ENCODE data around the gene POLR3F.
A peak's percentile ranks its signal among the peaks of the same experiment; 100 is the strongest.
"Not testable (repeated sequence)": the region's sequence is repeated elsewhere in the genome, so short reads cannot be mapped to it uniquely, and the experiment has no call there.

Gene POLR3F

DNA sequence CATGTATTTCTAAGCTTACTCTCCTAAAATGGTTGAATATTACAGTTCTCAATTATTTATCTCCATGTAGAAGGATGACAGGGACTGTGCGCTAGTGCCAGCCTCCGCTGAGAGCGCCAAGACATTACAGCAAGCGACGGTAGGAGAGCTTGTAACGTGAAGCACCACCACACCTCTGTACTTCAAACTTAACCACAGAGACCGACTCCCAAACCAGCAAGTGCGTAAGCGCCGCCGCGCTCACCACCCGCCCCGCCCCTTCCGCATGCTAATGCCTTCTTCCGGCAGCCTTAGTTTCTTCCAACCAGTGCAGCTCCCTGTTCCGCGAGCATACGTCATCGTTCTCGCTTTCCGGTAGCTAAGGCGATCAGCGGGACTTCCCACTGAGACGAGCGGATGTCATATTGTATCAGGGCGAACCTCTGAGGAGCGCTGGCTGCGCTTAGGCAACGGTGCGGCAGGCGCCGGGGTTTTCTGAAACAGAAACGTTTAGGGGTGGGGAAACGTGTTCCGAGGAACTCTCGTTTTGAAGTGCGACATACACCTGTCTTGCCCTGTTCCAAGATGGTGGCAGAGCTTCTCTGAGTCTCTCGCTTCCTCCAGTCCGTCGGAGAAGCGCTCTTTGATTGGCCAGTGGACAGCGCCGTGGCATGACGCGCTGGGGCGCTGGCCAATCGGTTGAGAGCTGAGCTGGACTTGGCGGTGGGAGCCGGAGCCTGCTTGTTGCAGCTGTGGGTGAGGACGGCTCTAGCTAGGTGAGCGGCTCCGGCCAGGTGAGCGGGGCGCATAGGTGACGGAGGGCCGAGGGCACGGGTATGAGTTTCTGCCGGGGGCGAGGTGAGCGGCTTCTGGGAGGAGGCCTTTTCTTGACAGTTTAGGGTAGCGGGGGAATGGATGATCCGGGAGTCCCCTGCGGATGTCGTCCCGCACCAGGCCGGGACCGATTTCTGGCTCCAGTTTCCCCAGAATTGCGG is 40.3 kb downstream of the POLR3F start, which contains the start of gene SEC23B:
TSS of gene SEC23B (plus strand) at position 723 of the 974 bp plus-strand sequence. CDS start 2,896 bp downstream, outside the sequence.
- DNase-seq, result peak; percentile 96

DNA sequence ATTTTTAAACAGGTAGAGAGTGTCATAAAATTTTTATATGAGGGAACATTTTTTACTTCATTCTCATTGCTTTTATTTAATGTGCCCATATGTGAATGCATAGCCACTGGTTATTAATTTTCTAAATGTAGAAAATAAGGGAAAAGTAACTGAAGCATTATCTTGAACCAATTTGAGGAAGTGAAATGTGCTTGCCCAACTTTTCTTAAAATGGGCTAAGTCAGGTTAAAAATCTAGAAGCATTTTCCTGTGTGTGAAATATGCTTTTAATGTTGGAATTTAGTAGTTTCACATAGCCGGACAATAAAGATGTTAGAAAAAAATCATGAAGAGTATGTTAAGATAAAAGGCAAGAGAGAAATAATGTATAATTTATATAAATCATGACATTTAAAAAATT is 44.4 kb downstream of the POLR3F start:
- no peak for DNase-seq

DNA sequence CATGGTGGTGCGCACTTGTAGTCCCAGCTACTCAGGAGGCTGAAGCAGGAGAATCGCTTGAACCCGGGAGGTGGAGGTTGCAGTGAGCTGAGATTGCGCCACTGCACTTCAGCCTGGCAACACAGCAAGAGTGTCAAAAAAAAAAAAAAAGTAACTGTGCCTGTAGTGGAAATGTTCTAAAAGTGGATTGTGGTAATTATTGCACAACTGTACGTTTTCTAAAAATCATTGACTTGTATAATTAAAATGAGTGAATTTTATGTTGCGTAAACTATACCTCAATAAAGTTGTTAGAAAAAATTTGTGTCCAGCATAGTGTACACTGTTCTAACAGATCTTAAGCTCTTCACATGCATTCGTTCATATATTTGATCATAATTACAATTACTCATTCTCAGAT is 46.0 kb downstream of the POLR3F start:
- DNase-seq, result no peak

DNA sequence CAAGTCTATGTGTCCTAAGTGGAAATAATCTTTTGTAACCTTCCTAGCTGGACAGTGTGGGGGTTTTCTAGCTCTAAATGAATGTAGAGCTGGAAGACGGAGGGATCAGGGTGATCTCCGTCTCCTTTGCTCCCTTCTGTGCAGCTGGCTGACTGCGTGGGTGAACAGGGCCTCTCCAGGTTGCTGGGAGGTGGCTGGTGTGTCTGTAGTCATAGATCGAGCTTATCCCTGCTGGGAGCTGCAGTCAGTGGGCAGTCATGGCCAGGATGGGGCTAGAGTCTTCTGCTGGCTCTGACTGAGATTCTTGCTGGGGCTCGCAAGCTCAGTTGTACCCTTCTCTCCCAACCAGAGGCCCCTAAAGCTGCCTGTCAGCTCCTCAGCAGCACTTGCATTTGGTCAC is 46.9 kb downstream of the POLR3F start:
- DNase-seq, result no peak

DNA sequence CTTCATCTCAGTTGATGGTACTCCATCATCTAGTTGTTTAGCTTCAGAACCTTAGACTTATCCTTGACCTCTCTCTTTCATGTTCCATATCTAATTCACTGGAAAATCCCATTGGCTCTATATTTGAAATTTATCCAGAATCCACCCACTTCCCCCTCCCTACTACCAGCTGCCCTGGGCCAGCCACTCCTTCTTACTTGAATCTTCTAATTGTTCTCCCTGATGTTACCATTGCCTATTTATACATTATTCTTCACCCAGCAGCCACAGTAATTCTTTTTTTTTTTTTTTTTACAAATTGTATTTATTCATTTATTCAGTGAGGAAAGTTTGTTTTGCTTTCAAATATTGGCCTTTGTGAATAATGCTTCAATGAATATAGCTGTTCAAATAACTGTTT is 48.8 kb downstream of the POLR3F start:
- DNase-seq, result no peak

DNA sequence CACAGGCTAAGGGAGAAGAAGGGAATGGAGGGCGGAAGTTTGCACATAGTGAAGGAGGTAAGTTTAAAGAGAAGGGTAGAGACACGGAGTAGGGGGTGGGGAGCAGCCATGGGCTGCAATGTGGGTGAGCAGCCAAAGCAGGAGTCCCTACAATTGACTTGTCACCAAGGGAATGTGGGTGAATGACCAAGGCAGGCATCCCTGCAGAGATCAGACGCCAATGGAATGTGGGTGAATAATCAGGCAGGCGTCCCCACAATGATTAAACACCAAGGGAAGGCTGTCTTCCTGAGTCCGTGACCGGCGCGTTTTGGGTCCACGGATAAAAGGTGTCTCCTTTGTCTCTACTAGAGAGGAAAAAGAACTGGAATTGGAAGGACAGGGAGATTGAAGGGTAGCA is 54.9 kb downstream of the POLR3F start:
- not testable (repeated sequence) for DNase-seq

DNA sequence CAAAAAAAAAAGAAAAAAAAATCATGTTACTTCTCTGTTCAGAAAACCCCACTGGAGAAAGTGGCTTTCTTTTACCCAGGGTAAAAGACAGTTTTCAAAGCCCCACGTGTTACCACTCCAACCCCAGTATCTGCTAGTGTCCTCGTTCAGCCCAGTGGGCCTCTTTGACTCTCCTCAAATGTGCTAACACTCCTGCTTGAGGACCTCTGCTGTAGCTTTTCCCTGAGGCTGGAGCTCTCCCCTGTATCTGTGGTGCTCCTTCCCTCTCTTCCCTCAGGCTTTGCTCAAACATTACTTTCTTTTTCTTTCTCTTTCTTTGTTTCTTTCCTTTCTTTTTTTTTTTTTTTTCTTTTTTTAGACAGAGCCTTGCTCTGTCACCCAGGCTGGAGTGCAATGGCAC is 55.9 kb downstream of the POLR3F start:
- DNase-seq, result no peak

DNA sequence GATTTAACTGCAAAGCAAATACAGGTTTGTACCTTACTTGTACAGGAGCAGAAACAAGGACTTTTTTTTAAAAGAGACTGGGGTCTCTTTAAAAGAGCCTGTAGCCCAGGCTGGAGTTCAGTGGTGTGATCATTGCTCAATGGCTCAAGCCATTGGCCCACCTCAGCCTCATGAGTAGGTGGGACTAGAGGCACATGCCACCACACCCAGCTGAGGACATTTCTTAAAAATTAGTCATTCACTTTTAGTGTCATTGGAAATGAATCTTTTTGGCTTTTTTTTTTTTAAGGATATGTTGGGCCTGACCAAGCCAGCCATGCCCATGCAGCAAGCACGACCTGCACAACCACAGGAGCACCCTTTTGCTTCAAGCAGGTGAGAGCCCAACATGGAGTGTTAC is 57.5 kb downstream of the POLR3F start:
- no peak for DNase-seq

DNA sequence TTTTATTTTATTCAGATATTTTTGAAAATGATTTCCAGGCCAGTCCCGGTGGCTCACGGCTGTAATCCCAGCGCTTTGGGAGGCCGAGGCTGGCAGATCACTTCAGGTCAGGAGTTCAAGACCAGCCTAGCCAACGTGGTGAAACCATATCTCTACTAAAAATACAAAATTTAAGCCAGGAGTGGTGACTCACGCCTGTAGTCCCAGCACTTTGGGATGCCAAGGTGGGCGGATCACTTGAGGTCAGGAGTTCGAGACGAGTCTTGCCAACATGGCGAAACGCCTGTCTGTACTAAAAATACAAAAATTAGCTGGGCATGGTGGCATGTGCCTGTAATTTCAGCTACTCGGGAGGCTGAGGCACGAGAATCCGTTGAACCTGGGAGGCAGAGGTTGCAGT is 59.6 kb downstream of the POLR3F start:
- not testable (repeated sequence) for DNase-seq

DNA sequence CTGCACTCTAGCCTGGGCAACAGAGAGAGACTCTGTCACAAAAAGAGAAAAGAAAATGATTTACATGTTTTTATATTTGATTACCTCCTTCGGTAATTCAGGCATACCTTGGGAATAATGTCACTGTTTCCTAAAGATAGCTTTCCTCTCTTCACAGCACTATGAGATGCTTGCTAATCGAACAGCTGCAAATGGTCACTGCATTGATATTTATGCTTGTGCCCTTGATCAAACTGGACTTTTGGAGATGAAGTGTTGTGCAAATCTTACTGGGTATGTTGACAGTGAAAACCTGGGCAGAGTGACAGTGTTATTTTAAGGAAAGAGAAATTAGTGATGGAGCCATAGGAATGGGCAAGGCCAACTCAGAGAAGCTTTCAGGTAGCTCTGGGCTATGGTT is 60.1 kb downstream of the POLR3F start:
- DNase-seq, result no peak

DNA sequence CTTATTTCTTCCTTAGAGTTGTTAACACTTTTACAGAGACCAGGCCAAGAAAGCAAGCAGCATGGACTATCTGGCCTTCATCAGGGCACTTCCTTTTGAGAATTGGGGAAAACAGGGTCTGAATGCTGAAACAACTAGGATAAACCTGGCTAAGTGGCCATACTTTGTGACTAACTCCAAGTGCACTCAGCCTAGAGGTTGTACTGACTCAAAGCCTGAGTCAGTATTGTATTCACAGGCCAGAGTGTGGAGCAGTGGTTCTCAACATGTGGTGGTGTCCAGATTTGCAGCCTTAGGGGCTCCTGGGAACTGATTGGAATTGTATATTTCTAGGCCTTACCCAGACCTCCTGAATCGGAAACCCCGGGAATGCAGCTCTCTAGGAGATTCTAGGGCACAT is 60.6 kb downstream of the POLR3F start:
- DNase-seq, result no peak

DNA sequence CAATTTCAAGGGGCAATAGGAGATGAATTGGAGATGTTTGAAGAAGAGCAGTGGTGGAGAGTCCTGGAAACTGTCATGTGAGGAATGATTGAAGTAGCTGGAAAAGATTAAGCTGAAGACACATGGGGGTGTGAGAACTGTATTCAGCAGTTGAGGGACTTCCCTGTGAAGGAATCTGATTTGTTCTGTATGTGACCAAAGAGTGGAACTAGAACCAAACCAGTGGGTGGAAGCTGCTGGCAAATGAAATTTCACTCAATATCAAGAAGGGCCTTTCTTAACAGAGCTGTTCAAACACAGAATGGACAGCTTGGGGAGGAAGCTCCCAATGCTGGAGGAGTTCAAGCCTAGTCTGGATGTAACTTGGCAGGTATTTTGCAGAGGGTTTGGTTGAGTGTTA is 61.9 kb downstream of the POLR3F start:
- DNase-seq, result no peak

DNA sequence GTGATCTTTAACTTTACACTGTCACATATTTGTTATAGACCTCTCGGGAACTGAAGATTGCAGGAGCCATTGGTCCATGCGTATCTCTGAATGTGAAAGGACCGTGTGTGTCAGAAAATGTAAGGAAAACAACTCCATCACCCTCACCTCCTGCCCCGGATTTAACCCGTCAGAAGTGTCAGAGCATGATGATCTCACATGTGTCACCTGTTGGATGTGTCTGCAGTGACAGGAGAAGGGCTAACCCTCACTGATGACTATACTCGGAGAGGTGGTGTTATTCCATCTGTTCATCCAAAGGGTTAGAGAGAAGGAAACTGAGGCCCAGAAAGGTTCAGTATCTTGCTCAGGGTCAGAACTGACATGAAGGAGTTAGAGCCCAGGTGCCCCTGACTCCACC is 65.4 kb downstream of the POLR3F start:
- DNase-seq, result no peak

DNA sequence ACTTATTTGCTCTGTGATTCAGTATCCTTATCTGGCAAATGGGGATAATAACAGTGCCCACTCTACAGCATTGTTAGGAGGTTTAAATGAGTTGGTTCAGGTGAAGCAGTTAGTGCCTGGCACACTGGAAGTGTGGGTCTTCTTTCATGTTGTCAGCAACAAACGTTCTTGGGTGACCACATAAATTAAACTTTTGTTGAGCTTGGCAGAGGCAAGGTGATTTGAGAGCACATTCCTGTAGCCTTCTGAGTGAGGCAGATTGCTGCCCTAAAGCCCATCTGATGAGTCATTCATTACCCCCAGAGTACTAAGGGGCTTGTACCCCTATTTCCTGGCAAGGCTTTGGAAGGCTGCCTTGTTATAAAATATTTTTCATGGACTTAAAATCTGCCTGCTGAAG is 66.3 kb downstream of the POLR3F start:
- DNase-seq, result no peak

DNA sequence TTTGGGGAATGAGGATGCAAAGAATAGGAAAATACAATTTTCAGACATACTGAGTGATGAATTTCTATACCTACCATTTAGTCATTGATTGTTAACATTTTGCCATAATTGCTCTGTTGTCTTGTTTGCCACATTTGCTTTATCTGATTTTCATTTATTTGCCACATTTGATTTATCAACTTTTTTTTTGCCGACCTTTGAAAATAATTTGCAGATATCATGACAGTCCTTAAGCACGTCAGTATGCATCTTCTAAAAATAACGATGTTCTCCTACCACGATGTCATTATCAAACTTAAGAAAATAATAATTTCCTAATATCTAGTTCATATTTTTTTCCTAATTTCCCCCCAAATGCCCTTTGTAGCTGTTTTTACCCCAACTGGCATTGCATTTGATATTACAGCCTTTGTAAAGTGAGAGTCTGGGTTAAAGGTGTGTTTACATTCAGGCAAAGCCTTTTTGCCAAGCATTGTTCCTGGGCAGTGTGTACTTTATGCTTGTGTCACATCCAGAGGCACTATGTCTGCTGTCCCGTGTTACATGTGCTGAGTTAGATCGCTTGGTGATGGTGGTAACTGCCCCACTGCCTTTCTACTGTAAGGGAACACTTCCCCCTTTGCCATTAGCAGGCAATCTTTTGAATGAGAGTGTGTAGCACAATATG is 66.9 kb downstream of the POLR3F start:
- DNase-seq, result no peak
